ENCODE measurements around the gene FAM222A. TPM values are rescaled to one million over a fixed set of nuclear protein-coding genes. Genes with fewer than 3 reads are reported as not detected.

Gene FAM222A
- polyA plus RNA-seq, 1 experiment = 0.36 TPM

- no peak for DNase-seq (ENCODE audit: low read depth)
- H3K36me3 ChIP-seq (ENCODE audit: control insufficient read depth, insufficient read depth, low read length) = no peaks in the 10 kb centered on the region
- POLR2A ChIA-PET = no interaction called here
- H3K4me3 ChIP-seq (ENCODE audit: low read depth, low read length) = no peak overlapping the region
- TF ChIP-seq CTCF (IDR thresholded peaks at IDR 0.05; ENCODE audit: insufficient read depth, low read depth, low read length) = no peak
- H3K27me3 ChIP-seq (ENCODE audit: control insufficient read depth, insufficient read depth, low read length) = peaks cover 4% of the 10 kb centered on the region
- CTCF ChIA-PET = interaction anchor here (0.6 to 12.5 kb wide), 7 partner anchors 17 to 254 kb away, joined by 3 to 200 read pairs (median 3); partner anchors contain the start of genes MMAB and MVK
Observed at GRCh38 chr12:109772622-109773321, 59.1 kb downstream of the FAM222A start.

GRCh38 chr12:109773384-109774011, 59.9 kb downstream of the FAM222A start:
- no peak for TF ChIP-seq CTCF (IDR thresholded peaks at IDR 0.05; ENCODE audit: insufficient read depth, low read depth, low read length)
- H3K36me3 ChIP-seq (ENCODE audit: control insufficient read depth, insufficient read depth, low read length) = no peaks in the 10 kb centered on the region
- no peak overlapping the region for H3K4me3 ChIP-seq (ENCODE audit: low read depth, low read length)
- ChIA-PET CTCF (interaction anchor here (0.9 to 12.5 kb wide), 7 partner anchors 10 to 255 kb away, joined by 3 to 200 read pairs (median 10); partner anchors contain the start of genes MMAB and MVK), POLR2A (no interaction called here)
- H3K27me3 ChIP-seq (ENCODE audit: control insufficient read depth, insufficient read depth, low read length) = peaks cover 4% of the 10 kb centered on the region
- no peak for DNase-seq (ENCODE audit: low read depth)

- Histone ChIP-seq H3K27me3 (ENCODE audit: control insufficient read depth, insufficient read depth, low read length) (peaks cover 4% of the 10 kb centered on the region), H3K4me3 (ENCODE audit: low read depth, low read length) (no peak overlapping the region), H3K36me3 (ENCODE audit: control insufficient read depth, insufficient read depth, low read length) (no peaks in the 10 kb centered on the region)
- DNase-seq (ENCODE audit: low read depth) = no peak
- POLR2A ChIA-PET = interaction anchor here (1.3 kb wide), 1 partner anchor 177 kb away, joined by 4 read pairs; no protein-coding TSS in a partner anchor
- CTCF ChIA-PET = interaction anchor here (0.6 to 12.5 kb wide), 19 partner anchors 9 to 1983 kb away, joined by 3 to 200 read pairs (median 4); partner anchors contain the start of genes MMAB and MVK
- TF ChIP-seq CTCF (IDR thresholded peaks at IDR 0.05; ENCODE audit: insufficient read depth, low read depth, low read length) = peak; percentile 93
Observed at GRCh38 chr12:109775172-109775881, 61.7 kb downstream of the FAM222A start.

- no peak for TF ChIP-seq CTCF (IDR thresholded peaks at IDR 0.05; ENCODE audit: insufficient read depth, low read depth, low read length)
- Histone ChIP-seq H3K27me3 (ENCODE audit: control insufficient read depth, insufficient read depth, low read length) (peaks cover 4% of the 10 kb centered on the region), H3K36me3 (ENCODE audit: control insufficient read depth, insufficient read depth, low read length) (no peaks in the 10 kb centered on the region), H3K4me3 (ENCODE audit: low read depth, low read length) (no peak overlapping the region)
- POLR2A ChIA-PET = no interaction called here
- no peak for DNase-seq (ENCODE audit: low read depth)
- CTCF ChIA-PET = interaction anchor here (0.9 to 12.5 kb wide), 6 partner anchors 9 to 349 kb away, joined by 3 to 200 read pairs (median 4); no protein-coding TSS in a partner anchor
Observed at GRCh38 chr12:109776624-109777023, 63.0 kb downstream of the FAM222A start.
